HG02870 (cell line): ENCODE results near the gene HSPA6.
"Not testable (repeated sequence)": the region's sequence is repeated elsewhere in the genome, so short reads cannot be mapped to it uniquely, and the experiment has no call there.

Experiments
- ATAC-seq: cut with Tn5 transposase; IDR thresholded peaks from one replicate; pipeline ENCODE4 v1.9.1; 2021; ENCODE audit warnings: mild to moderate bottlenecking, moderate library complexity; ENCODE audit not compliant: unreplicated experiment

HSPA6 gene

DNA sequence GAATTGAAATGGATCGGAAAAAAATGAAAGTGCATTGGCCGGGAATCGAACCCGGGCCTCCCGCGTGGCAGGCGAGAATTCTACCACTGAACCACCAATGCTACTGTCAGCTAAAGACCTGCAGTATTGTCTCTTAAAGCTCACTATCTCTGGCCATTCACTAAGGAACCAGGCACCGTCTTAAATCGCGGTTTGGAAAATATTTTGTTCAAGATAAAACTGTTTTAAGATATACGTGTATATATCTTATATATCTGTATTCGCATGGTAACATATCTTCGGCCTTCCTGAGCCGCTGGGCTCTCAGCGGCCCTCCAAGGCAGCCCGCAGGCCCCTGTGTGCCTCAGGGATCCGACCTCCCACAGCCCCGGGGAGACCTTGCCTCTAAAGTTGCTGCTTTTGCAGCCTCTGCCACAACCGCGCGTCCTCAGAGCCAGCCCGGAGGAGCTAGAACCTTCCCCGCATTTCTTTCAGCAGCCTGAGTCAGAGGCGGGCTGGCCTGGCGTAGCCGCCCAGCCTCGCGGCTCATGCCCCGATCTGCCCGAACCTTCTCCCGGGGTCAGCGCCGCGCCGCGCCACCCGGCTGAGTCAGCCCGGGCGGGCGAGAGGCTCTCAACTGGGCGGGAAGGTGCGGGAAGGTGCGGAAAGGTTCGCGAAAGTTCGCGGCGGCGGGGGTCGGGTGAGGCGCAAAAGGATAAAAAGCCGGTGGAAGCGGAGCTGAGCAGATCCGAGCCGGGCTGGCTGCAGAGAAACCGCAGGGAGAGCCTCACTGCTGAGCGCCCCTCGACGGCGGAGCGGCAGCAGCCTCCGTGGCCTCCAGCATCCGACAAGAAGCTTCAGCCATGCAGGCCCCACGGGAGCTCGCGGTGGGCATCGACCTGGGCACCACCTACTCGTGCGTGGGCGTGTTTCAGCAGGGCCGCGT is at the start of gene HSPA6:
Gene HSPA6 (plus strand): TSS at position 724 of the 925 bp plus-strand sequence. CDS start 119 bp downstream, at position 843.
- ATAC-seq, result peak; percentile 40

DNA sequence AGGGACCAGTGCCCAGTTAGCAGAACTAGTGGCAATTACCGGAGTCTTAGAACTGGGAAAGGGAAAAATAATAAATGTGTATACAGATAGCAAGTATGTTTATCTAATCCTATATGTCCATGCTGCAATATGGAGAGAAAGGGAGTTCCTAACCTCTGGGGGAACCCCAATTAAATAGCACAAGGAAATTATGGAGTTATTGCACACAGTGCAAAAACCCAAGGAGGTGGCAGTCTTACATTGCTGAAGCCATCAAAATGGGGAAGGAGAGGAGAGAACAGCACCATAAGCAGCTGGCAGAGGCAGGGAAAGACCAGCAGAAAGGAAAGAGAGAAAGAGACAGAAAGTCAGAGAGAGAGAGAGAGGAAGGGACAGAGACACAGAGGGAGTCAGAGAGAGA is 46.6 kb upstream of the HSPA6 start:
- ATAC-seq, result not testable (repeated sequence)

DNA sequence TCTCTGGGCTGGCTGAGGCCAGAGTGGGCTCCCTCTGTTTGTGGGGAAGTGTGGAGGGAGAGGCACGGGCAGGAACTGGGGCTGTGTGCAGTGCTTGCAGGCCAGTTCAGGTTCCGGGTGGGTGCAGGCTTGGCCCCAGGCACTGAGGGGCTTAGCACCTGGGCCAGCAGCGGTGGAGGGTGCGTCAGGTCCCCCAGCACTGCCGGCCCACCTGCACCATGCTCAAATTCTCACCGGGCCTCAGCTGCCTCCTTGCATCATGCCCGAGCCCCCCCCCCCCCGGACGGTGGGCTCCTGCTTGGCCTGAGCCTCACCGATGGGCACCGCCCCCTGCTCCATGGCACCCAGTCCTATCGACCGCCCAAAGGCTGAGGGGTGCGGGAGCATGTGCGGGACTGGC is 45.4 kb upstream of the HSPA6 start:
- no peak for ATAC-seq

DNA sequence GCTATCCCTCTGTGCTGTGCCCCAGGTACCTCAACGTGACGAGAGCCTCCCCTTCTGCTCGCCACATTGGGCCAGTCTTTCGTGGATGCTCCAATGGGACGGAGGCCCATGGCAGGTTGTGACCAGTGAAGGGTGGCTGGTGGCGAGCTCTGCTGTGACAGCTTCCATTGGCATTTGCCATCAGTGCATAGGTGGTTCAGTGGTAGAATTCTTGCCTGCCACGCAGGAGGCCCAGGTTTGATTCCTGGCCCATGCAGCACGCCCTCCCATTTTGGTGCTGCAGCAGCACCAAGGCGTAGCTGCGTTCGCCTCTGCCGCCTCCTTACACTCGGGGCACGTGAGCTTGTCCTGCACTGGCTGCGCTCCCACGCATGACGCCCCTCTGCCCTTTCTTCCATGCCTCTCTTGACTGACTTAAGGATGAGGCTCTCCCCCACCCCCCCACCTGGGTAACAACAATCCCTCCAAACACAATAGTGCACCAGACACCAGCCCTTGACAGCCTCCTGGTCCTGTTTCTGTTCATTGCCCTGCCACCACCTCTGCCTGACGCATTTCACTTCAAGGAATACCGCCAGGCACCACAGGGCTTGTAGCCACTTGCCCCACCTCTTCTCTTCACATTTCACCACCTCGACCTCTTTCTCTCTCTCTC is 43.8 kb upstream of the HSPA6 start:
- no peak for ATAC-seq

DNA sequence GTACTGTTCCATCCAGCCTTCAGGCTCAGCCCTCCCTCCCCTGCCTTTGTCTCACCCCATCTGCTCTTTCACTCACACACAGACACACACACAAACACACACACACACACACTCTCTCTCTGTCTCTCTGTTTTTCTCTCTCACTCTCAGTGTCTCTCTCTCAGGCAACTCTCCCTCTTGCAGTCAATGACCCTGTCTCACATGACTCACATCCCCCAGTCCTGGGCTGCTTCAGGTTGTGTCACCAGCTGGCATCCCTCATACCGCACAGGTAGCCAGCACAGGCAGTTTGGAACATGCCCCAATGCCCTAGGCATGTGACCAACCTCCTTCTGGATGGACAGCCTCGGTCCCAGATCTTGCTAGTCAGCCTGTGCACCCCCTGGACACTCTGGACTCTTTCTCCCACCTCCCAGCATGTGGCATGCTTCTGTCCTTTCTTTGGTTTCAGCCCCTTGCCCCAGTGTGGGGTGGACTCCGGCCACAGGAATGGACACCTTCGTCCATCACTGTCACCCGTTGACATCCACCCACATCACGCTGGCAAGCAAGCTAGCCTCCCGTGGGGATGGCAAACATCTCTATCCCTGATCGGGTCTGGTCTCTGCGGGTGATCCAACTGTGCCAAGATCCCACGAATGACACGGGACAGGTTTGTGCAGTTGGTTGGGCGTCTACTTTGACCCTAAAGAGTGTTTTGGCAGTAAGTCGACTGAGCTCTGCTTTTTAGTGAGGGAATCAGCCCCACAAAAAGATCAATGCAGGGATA is 42.5 kb upstream of the HSPA6 start:
- ATAC-seq, result no peak

DNA sequence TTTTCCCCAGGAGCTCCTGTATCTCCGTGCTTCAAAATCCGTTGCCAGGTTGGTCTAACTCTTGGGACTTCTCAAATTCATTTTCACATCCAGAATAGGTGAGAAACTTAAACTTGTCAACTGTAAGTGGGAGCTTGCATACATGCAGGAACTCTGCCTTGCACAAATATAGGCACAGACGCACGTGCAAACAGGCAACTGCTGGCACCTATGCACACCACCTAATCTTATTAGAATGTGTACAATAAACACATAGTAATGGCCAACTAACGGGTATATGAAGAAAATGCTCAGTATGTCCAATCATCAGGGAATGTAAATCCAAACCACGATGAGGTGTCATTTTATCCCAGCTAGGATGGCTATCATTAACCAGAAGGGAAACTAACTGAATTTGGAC is 41.7 kb upstream of the HSPA6 start:
- ATAC-seq, result no peak

DNA sequence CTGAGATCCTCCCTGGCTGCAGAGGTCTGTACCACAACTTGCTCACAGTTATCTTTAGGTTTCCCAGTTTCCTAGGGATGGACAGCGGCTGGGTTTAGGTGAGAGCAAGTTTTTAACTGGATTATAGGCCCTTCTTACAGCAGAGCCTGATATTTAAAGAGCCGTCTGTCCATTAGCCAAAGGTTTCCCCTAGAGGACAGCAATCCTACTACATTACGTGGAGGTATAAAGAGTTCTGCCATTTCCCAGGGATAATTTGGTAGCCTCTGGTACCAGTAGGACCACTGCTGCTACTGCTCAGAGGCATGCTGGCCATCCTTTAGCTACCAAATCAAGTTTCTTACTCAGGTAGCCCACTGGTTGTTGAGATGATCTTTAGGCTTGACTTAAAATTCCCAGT is 41.0 kb upstream of the HSPA6 start:
- ATAC-seq, result no peak

DNA sequence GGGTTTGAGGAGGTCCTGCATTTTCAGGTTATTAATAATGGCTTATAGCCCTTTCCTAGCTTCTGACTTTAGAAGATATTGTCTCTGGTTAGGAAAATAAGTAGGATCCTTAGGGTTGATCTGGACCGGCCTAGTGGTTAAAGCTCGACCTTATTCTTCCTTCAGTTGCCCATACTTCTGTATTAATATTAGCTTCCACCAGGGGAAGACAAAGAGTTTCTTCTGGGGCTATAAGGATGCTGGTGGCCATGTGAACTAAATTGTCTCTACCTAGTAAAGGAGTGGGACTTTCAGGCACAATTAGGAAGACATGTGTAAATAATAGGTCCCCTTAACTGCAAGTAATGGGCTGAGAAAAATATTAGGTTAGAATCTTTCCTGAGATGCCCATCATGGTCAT is 39.7 kb upstream of the HSPA6 start:
- no peak for ATAC-seq

DNA sequence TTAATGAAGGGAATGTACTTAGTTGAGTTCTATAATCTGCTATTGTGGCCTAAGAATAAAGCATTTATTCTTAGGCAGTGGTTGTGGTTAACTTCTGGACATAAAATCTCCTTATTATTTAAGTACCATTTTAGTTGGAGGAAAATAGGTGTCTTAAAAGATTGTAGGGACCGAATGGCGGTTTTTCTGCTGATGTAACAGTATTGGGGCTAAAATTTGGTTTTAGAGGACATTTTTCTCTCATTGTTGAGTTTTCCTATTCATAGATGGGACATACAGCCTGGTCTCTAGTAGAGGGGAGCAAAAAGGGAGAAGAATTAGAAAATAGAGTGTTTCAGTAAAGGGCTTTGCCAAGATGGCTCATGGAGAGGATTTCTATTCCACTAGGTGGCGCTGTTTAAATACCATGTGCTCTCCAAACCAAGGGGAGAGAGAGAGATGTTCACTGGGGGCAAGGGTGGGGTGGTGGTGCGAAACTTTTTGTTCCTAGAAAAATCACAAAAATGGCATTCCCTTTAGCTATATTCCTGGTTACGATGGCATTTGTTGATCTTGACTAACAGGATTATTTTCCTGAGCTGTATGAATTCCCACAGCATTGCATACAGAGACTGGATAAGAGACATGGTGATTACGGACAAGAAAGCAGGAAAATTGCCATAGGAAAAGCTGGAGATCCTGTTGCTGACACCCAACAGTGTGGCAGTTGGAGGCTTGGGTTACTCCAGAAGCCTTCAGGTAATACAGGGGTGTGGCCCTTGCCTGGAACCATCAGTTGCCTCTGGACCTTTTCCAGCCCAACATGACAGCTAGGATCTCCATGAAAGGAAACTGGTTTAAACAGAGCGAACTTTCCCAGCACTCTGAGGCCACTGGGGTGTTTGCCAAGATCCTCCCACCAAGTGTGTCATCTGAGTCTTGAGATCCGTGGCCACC is 37.3 kb upstream of the HSPA6 start:
- ATAC-seq, result no peak

DNA sequence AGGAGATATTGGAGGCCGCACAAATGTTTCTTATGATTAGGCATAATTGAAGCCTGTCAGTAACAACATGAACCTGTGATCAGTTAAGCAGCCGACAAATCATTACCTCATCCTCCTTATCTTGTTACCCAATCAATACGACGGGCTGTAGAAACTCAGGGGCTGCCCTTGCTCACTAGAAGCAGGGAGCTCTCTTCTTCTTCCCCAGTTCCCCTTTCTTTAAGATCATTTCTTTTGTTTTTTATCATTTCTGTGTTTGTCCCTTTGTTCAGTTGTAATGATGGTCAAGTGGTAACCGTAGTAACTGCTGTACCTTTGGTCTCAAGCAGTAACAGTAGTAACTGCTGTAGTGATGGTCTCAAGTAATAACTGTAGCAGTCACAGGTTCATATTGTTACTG is 32.9 kb upstream of the HSPA6 start:
- no peak for ATAC-seq

DNA sequence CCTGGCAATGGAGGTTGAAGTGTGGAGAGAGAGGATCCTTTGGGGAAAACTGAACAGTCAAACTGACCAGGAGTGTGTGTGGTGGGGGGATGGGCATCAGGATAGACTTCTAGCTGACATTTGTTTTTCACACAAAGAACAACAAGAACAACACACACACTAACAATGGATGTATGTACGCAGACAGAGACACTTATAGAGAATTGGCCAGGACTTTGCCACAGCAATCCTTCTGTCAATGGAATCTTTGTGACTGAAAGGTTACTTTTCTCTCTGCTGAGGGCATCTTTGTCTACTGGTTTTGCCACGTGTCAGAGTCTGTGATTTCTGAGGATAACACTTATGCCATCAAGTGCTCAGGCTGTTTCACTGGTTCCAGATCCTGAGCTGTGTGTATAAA is 31.5 kb upstream of the HSPA6 start:
- ATAC-seq, result no peak

DNA sequence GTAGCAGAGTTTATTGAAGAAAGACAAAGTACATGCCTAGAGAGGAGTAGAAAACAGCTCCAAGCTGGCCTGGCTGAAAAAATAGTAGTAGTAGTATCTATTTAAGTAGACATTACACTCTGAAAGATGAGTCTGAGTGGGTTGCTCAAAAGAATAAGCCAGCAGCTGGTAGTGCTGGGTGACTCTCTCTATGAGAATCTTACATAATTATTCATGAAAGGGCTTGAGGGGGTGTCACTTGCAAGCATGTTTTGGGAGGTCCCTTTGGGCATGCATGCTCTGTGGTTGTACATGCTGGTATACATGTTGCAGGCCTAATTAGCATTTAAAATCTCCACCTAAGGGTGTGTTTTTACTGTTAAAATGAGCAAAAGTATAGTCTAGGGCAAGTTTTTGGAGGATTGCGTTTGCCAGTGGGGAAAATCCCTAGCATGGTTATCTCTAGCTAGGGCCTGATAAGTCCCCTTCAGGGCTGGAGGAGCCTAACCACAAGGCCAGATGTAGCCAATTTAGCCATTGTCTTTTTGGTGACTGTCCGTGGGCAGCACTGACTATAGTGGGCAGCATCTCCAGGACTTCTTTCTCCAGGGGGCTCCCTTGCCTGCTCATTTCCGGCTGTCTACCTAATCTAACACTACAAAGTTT is 30.1 kb upstream of the HSPA6 start:
- no peak for ATAC-seq

DNA sequence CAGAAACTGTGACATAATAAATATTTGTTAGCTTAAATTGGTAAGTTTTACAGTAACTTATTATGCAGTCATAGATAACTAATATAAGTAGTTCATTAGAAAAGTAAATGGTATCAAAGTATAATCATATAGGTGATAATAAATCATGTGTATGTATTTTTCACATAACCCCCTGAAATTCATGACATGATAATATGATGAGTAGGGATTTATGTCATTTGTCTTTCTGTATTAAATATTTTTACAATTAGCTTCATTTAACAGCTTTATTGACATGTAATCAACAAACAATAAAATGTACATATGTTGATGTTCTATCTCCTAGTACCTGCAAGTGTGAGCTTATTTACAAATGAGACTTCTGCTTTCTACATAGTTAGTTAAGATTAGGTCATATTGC is 28.9 kb upstream of the HSPA6 start:
- no peak for ATAC-seq

DNA sequence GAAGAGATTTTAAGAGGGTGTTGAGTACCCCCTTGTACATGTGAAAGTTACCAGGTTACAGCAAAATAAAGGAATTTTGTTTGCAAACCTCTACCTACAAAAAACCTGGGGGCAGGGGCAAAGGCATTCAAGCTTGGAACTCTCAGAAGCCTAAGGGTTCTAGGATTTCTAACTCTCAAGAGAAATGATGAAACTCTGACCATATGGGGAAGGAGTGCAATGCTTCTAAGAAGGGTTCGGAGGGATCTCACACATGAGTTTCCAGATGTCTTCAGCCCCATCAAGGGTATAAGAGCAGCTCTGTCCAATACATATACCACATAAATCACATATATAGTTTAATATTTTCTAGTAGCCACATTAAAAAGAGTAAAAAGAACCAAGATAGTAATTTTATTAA is 26.4 kb upstream of the HSPA6 start:
- no peak for ATAC-seq

DNA sequence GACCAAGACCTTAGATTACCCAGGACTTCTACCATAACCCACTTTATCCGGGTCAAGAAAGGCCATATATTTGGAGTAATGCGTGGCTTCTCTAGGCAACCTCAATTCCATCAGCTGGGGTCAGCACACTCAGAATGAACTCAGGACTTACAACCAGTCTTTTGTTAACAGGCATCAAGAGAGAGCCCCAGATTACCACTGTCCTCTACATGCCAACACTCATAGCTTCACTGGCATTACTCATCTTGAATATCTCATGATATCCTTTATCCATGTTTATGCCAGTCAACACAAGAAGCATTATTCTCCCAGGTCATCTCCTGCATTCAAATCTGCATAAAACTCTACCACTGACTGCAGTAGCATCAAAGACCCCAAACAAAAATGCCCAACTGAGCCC is 25.7 kb upstream of the HSPA6 start:
- ATAC-seq, result no peak

DNA sequence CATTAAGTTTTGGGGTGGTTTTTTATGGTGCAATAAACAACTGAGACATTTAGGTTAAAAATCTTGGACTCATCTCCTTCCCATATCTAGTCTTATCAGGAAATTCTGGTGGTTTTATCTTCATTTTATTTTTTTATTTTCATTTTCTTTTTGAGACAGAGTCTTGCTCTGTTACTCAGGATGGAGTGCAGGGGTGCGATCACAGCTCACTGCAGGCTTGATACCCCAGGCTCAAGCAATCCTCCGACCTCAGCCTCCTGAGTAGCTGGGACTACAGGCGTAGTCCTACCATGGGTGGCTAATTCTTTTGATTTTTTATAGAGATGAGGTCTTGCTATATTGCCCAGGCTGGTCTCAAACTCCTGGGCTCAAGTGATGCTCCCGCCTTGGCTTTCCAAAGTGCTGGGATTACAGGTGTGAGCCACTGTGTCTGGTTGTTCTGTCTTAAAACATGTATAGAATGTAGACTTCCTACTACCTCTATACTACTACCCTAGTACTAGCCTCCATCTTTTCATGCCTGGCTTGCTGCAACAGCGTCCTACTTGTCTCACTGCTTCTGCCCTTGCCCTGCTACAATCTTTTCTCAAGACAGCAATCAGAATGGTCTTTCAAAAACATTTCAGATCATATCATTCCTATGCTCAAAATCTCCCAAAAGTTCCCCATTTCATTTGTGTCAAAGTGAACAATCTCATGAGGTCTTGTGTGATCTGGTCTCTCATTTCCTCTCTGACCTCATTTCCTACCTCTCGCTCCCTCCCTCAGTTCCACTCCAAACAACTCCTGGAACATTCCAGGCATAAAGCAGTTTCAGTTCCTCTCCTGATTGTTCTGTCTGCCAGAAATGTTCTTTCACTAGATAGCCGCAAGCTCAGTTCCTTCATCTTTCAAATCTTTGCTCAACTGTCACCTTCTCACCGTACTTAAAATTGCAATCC is 25.0 kb upstream of the HSPA6 start:
- no peak for ATAC-seq

DNA sequence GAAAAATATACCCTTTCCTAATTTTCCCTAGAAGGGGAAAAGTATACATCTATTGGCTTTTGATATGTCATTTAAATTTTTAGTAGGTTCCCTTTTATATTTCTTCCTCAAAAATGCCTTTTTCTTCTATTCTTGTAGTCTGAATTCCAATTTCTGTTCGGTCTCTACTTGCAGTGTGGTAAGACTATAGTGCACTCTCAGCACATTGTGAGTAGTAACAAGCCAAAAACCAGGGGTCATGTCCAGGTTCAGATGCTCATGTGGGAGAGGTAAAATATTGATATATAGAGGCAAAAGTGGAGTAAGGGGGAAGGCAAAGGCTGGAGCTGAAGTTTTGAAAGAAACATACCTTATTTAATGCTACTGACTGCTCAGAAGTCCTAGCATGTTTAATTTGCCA is 23.1 kb upstream of the HSPA6 start:
- no peak for ATAC-seq

DNA sequence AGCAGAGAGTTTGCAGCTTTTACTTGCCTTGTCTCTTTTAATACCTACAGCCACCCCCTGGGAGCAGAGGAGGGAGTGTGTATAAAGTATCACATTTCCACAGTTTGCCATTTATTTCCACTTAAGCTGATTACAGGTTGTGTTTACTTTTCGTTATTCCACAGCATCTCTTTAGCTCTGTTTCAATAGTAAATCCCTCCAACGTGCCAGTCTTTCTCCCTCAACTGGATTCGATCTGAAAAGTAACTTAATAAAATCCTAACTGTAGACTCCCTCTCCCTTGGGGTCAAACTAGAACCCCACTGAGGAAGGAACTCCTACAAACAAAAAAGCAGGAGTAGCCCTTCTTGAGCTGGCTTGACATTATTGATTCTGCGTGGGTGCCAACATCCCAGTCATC is 22.2 kb upstream of the HSPA6 start:
- no peak for ATAC-seq
